ENCODE measurements around the gene PLA2G15. TPM values are rescaled to one million over a fixed set of nuclear protein-coding genes. Genes with fewer than 3 reads are reported as not detected.

Gene PLA2G15
- total RNA-seq, 1 donor from 2014 or later, result 26.8 TPM

DNA sequence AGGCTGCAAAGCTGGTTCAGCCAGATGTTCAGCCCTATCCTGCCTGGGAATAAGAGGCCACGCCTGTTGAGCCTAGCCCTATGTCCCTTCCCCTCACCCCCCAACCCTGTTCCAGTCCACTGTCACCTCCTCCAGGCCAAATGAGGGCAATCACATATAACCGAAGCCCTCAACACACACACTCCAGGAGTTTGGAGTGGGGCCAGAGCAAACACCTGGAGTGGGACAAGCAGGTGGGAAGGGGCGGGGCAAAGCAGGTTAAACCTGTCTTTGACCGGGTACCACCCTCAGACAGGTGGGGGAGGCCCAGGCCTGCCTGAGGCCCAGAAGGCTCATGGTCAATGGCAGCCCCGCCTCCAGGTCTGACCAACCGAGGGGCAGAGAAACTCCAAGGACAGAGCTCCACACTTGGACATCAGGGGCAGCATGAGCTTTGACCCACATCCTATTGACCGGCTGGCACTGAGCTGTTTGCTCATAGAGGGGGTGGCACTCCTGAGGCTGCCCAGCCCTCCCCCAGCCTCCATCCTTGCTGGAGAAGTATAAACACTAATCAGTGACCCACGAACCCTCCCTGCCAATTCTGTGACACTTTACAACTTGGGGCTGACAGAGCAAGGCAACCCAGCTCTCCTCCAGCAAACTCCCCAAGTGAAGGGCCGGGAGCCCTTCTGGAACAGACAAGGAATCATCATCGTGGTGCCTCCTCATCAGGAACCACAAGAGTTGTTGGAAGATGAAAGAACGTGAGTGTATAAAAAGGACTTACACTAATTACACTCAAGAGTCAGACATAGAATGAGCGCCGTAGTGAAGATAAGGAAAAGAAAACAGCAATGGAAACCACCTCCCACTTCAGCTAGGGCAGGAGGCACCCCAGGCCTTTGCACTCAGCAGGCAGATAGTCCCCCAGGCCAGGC is 10.7 kb upstream of the PLA2G15 start:
- Histone ChIP-seq H3K4me2 (ENCODE audit: low read length) (no peak overlapping the region), H2AFZ (ENCODE audit: low read depth, low read length) (no peak overlapping the region), H4K20me1 (ENCODE audit: insufficient read depth, low read length) (peaks cover 13% of the 10 kb centered on the region), H3K4me3 (ENCODE audit: insufficient read depth, low read depth, low read length) (no peak overlapping the region), H3K27me3 (ENCODE audit: insufficient read depth, low read length) (peaks cover 15% of the 10 kb centered on the region), H3K79me2 (ENCODE audit: insufficient read depth, low read length) (no peaks in the 10 kb centered on the region), H3K9me3 (ENCODE audit: insufficient read depth, low read depth, low read length) (no peaks in the 10 kb centered on the region), H3K9ac (ENCODE audit: low read length) (no peak overlapping the region), H3K27ac (ENCODE audit: low read depth, low read length) (no peak overlapping the region), H3K36me3 (ENCODE audit: insufficient read depth, low read length) (no peaks in the 10 kb centered on the region), H3K4me1 (ENCODE audit: insufficient read depth, low read length) (peaks cover 22% of the 10 kb centered on the region)
- FAIRE-seq (no peak), DNase-seq (ENCODE audit: low read depth) (no peak)
- Mint-ChIP-seq H3K27ac (ENCODE audit: unreplicated experiment) (peak overlapping the region; percentile 60), H3K4me1 (ENCODE audit: low read depth, unreplicated experiment) (peaks cover 4% of the 10 kb centered on the region), H3K36me3 (ENCODE audit: low read depth, unreplicated experiment) (peaks cover 3% of the 10 kb centered on the region), H3K27me3 (ENCODE audit: low read depth, unreplicated experiment) (peaks cover 4% of the 10 kb centered on the region), H3K4me3 (ENCODE audit: unreplicated experiment) (peak overlapping the region; percentile 68), H3K9me3 (ENCODE audit: unreplicated experiment) (no peaks in the 10 kb centered on the region)
- TF ChIP-seq EZH2 (IDR thresholded peaks at IDR 0.05; ENCODE audit: insufficient read depth, low read length), result no peak
- TF ChIP-seq, protein P1, sequence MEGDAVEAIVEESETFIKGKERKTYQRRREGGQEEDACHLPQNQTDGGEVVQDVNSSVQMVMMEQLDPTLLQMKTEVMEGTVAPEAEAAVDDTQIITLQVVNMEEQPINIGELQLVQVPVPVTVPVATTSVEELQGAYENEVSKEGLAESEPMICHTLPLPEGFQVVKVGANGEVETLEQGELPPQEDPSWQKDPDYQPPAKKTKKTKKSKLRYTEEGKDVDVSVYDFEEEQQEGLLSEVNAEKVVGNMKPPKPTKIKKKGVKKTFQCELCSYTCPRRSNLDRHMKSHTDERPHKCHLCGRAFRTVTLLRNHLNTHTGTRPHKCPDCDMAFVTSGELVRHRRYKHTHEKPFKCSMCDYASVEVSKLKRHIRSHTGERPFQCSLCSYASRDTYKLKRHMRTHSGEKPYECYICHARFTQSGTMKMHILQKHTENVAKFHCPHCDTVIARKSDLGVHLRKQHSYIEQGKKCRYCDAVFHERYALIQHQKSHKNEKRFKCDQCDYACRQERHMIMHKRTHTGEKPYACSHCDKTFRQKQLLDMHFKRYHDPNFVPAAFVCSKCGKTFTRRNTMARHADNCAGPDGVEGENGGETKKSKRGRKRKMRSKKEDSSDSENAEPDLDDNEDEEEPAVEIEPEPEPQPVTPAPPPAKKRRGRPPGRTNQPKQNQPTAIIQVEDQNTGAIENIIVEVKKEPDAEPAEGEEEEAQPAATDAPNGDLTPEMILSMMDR (IDR thresholded peaks at IDR 0.05; ENCODE audit: insufficient read depth, low read depth, low read length), result no peak

DNA sequence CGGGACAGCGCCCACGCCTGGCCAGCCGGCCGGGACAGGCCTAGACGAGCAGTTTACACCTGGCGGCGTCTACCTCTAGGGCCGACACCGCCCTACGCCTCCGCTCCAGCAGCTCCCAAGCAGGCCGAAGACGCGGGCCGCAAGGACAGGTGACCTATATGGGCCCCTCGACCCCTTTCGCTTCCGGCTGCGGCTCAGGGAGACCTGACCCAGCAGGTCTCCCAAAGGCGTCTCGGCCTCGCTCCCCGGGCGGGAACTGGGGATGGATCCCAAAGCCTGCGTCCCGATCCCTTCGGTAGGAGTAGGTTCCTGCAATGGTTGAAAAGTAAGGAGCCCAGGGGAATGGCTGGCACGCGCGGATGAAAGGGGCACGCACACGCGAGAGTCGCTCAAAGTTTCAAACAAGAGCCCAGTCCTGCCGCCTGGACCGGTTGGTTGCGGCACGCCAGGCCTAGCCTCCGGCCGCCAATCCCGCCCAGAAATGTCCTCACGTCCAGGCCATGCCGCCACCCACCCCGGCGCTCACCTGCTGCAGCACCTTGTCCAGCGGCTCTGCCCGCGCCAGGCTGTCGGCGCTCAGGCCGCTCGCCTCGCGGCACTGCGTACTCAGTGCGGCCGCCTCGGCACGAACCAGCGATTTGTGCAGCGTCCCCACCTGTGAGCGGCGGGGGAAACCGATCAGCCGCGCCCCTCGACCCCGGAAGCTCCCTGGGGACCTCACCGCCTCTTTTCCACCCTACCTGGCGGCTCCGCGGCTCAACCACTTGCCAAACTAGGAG is 9.9 kb upstream of the PLA2G15 start:
- DNase-seq (ENCODE audit: low read depth) (no peak), FAIRE-seq (no peak)
- Mint-ChIP-seq H3K9me3 (ENCODE audit: unreplicated experiment) (no peaks in the 10 kb centered on the region), H3K4me1 (ENCODE audit: low read depth, unreplicated experiment) (peaks cover 4% of the 10 kb centered on the region), H3K27ac (ENCODE audit: unreplicated experiment) (no peak overlapping the region), H3K4me3 (ENCODE audit: unreplicated experiment) (peak overlapping the region; percentile 67), H3K36me3 (ENCODE audit: low read depth, unreplicated experiment) (peaks cover 3% of the 10 kb centered on the region), H3K27me3 (ENCODE audit: low read depth, unreplicated experiment) (peaks cover 4% of the 10 kb centered on the region)
- H4K20me1 ChIP-seq (ENCODE audit: insufficient read depth, low read length), result peaks cover 5% of the 10 kb centered on the region
- no peaks in the 10 kb centered on the region for H3K36me3 ChIP-seq (ENCODE audit: insufficient read depth, low read length)
- H3K79me2 ChIP-seq (ENCODE audit: insufficient read depth, low read length), result no peaks in the 10 kb centered on the region
- H3K27me3 ChIP-seq (ENCODE audit: insufficient read depth, low read length), result peaks cover 15% of the 10 kb centered on the region
- H3K9ac ChIP-seq (ENCODE audit: low read length), result no peak overlapping the region
- TF ChIP-seq, protein P1 (IDR thresholded peaks at IDR 0.05; ENCODE audit: insufficient read depth, low read depth, low read length), result no peak
- peak; percentile 82 for TF ChIP-seq EZH2 (IDR thresholded peaks at IDR 0.05; ENCODE audit: insufficient read depth, low read length)
- H3K4me1 ChIP-seq (ENCODE audit: insufficient read depth, low read length), result peaks cover 22% of the 10 kb centered on the region
- no peak overlapping the region for H3K27ac ChIP-seq (ENCODE audit: low read depth, low read length)
- H2AFZ ChIP-seq (ENCODE audit: low read depth, low read length), result no peak overlapping the region
- H3K4me3 ChIP-seq (ENCODE audit: insufficient read depth, low read depth, low read length), result no peak overlapping the region
- peak overlapping the region; percentile 84 for H3K4me2 ChIP-seq (ENCODE audit: low read length)
- no peaks in the 10 kb centered on the region for H3K9me3 ChIP-seq (ENCODE audit: insufficient read depth, low read depth, low read length)
